ENCODE results near the gene RFX4. TPM values are rescaled to one million over a fixed set of nuclear protein-coding genes. Genes with fewer than 3 reads are reported as not detected.
A peak's percentile ranks its signal among the peaks of the same experiment; 100 is the strongest.

Gene RFX4
- polyA plus RNA-seq, 6 donors from 2014 or later, result not detected

- DNase-seq (no peak), ATAC-seq (ENCODE audit: low read depth in 2 of 2) (no peak)
- no peak overlapping the region for H3K27ac Mint-ChIP-seq
- peaks cover 14 to 24% (median 21%) of the 10 kb centered on the region in 3 donors for H3K4me1 Mint-ChIP-seq
- peaks cover 0 to 15% of the 10 kb centered on the region in 2 donors for H3K36me3 Mint-ChIP-seq
- no peak overlapping the region for H3K4me3 Mint-ChIP-seq
- H3K27me3 Mint-ChIP-seq, result peaks cover 17 to 50% (median 37%) of the 10 kb centered on the region in 3 donors
- peaks cover 0 to 5% (median 0%) of the 10 kb centered on the region in 7 donors for H3K9me3 Mint-ChIP-seq
Measured at GRCh38 chr12:106776897-106777296, 194.1 kb downstream of the RFX4 start.

GRCh38 chr12:106780010-106780631 lies 197.3 kb downstream of the RFX4 start:
- Mint-ChIP-seq H3K36me3 (peaks cover 0 to 1% of the 10 kb centered on the region in 2 donors), H3K9me3 (no peaks in the 10 kb centered on the region), H3K27me3 (peaks cover 2 to 32% (median 13%) of the 10 kb centered on the region in 3 donors), H3K27ac (peak overlapping the region in 1 of 6 donors; percentile 77), H3K4me3 (no peak overlapping the region), H3K4me1 (peaks cover under 1 to 9% (median 8%) of the 10 kb centered on the region in 3 donors)
- DNase-seq (no peak), ATAC-seq (ENCODE audit: low read depth in 2 of 2) (no peak)

GRCh38 chr12:106782619-106783018 lies 199.8 kb downstream of the RFX4 start:
- no peak overlapping the region for H3K27ac Mint-ChIP-seq
- no peaks in the 10 kb centered on the region for H3K4me1 Mint-ChIP-seq
- no peak overlapping the region for H3K4me3 Mint-ChIP-seq

GRCh38 chr12:106783515-106783914 lies 200.7 kb downstream of the RFX4 start:
- no peak for DNase-seq
- ATAC-seq (ENCODE audit: low read depth in 2 of 2), result no peak
- Mint-ChIP-seq H3K4me1 (no peaks in the 10 kb centered on the region), H3K9me3 (peaks cover 0 to 12% (median 3%) of the 10 kb centered on the region in 7 donors), H3K27ac (no peak overlapping the region), H3K4me3 (no peak overlapping the region), H3K36me3 (peaks cover 5 to 8% of the 10 kb centered on the region in 2 donors), H3K27me3 (peaks cover 0 to 6% (median 0%) of the 10 kb centered on the region in 3 donors)

More at GRCh38 chr12:106782619-106783018, 199.8 kb downstream of the RFX4 start:
- H3K36me3 Mint-ChIP-seq, result peaks cover 5 to 6% of the 10 kb centered on the region in 2 donors
- peaks cover 0 to 5% (median 3%) of the 10 kb centered on the region in 7 donors for H3K9me3 Mint-ChIP-seq
- peaks cover 0 to 11% (median 0%) of the 10 kb centered on the region in 3 donors for H3K27me3 Mint-ChIP-seq
- ATAC-seq (ENCODE audit: low read depth in 2 of 2) (no peak), DNase-seq (no peak)

GRCh38 chr12:106790020-106790419 lies 207.2 kb downstream of the RFX4 start:
- Mint-ChIP-seq H3K4me3 (no peak overlapping the region), H3K9me3 (peaks cover 0 to 12% (median 4%) of the 10 kb centered on the region in 7 donors), H3K4me1 (no peaks in the 10 kb centered on the region), H3K27ac (peak overlapping the region in 1 of 6 donors; percentile 23), H3K36me3 (peaks cover 5 to 8% of the 10 kb centered on the region in 2 donors), H3K27me3 (peaks cover 0 to 2% (median 0%) of the 10 kb centered on the region in 3 donors)
- DNase-seq (no peak), ATAC-seq (ENCODE audit: low read depth in 2 of 2) (no peak)

GRCh38 chr12:106791531-106791930 lies 208.7 kb downstream of the RFX4 start:
- no peak overlapping the region for H3K4me3 Mint-ChIP-seq
- H3K36me3 Mint-ChIP-seq, result peaks cover 5 to 8% of the 10 kb centered on the region in 2 donors
- H3K4me1 Mint-ChIP-seq, result no peaks in the 10 kb centered on the region
- DNase-seq, result no peak
- H3K27me3 Mint-ChIP-seq, result no peaks in the 10 kb centered on the region
- H3K9me3 Mint-ChIP-seq, result peaks cover 0 to 12% (median 4%) of the 10 kb centered on the region in 7 donors
- H3K27ac Mint-ChIP-seq, result no peak overlapping the region
- ATAC-seq (ENCODE audit: low read depth in 2 of 2), result no peak

GRCh38 chr12:106794369-106794768 lies 211.6 kb downstream of the RFX4 start:
- Mint-ChIP-seq H3K27ac (no peak overlapping the region), H3K9me3 (no peaks in the 10 kb centered on the region), H3K4me1 (no peaks in the 10 kb centered on the region), H3K4me3 (no peak overlapping the region), H3K27me3 (no peaks in the 10 kb centered on the region), H3K36me3 (no peaks in the 10 kb centered on the region)
- DNase-seq (no peak), ATAC-seq (ENCODE audit: low read depth in 2 of 2) (no peak)

GRCh38 chr12:106801167-106801708 lies 218.4 kb downstream of the RFX4 start:
- Mint-ChIP-seq H3K27ac (no peak overlapping the region), H3K4me1 (no peaks in the 10 kb centered on the region), H3K9me3 (no peaks in the 10 kb centered on the region), H3K27me3 (no peaks in the 10 kb centered on the region), H3K4me3 (no peak overlapping the region), H3K36me3 (no peaks in the 10 kb centered on the region)
- ATAC-seq (ENCODE audit: low read depth in 2 of 2) (no peak), DNase-seq (no peak)

- Mint-ChIP-seq H3K36me3 (no peaks in the 10 kb centered on the region), H3K27ac (no peak overlapping the region), H3K27me3 (no peaks in the 10 kb centered on the region), H3K9me3 (no peaks in the 10 kb centered on the region), H3K4me1 (no peaks in the 10 kb centered on the region), H3K4me3 (no peak overlapping the region)
- no peak for ATAC-seq (ENCODE audit: low read depth in 2 of 2)
- DNase-seq, result no peak
Measured at GRCh38 chr12:106801830-106802533, 219.2 kb downstream of the RFX4 start.

GRCh38 chr12:106804668-106805067 lies 221.9 kb downstream of the RFX4 start:
- Mint-ChIP-seq H3K4me3 (no peak overlapping the region), H3K27ac (no peak overlapping the region), H3K36me3 (no peaks in the 10 kb centered on the region), H3K4me1 (no peaks in the 10 kb centered on the region), H3K27me3 (no peaks in the 10 kb centered on the region), H3K9me3 (no peaks in the 10 kb centered on the region)
- no peak for DNase-seq
- ATAC-seq (ENCODE audit: low read depth in 2 of 2), result no peak

Other genes starting within 250 kb of the RFX4 start
- 1 to 10 TPM in 5 of 6 donors, not detected in 1; 3.0 to 4.7 (median 3.3) TPM for gene POLR3B, start 225.3 kb upstream of the RFX4 start, polyA plus RNA-seq (ENCODE audit: low read depth in 6 of 6)
- gene RIC8B, start 191.7 kb downstream of the RFX4 start, polyA plus RNA-seq (ENCODE audit: low read depth in 6 of 6), result 1 to 10 TPM in 1 of 6 donors, under 1 TPM in 4, not detected in 1; 0.72 to 1.2 (median 0.78) TPM